Testis (tissue), 3 donors: ENCODE results near the gene KRT6C. TPM values are rescaled to one million over a fixed set of nuclear protein-coding genes. Genes with fewer than 3 reads are reported as not detected.

ENCODE experiments used
- DNase-seq: peaks from one replicate; pipeline ENCODE4 v3.0.0-alpha.2; 2019
- H3K27ac ChIP-seq, 2 donors: fragments of 200-600 bp; sonication (generic); one replicate each; pipeline ENCODE4 v1.5.1; 2019
- H3K27me3 ChIP-seq: fragments of 200-600 bp; sonication (generic); one replicate; pipeline ENCODE4 v1.5.1; 2019
- H3K36me3 ChIP-seq: fragments of 200-600 bp; sonication (generic); one replicate; pipeline ENCODE4 v1.5.1; 2017; ENCODE audit warnings: low read depth; ENCODE audit errors: missing control alignments
- H3K4me1 ChIP-seq: fragments of 200-600 bp; sonication (generic); one replicate; pipeline ENCODE4 v1.5.1; 2019
- H3K4me3 ChIP-seq, 2 donors: fragments of 200-600 bp; sonication (generic); one replicate each; pipeline ENCODE4 v1.5.1; 2017 to 2019
- H3K9me3 ChIP-seq: fragments of 200-600 bp; sonication (generic); one replicate; pipeline ENCODE4 v1.5.1; 2017
- CTCF ChIP-seq, 3 experiments: fragments of 450-650 bp in 2 of 3; fragments of 200-600 bp in 1 of 3; sonication (generic) in 1 of 3; IDR thresholded peaks; one replicate each; pipeline ENCODE4 v1.5.1; 2016 to 2019; ENCODE audit warnings: antibody characterized with exemption in 3 of 3, mild to moderate bottlenecking in 2 of 3, moderate library complexity in 1 of 3
- POLR2A ChIP-seq: fragments of 450-650 bp; IDR thresholded peaks from one replicate; pipeline ENCODE4 v1.6.1; 2017; ENCODE audit warnings: antibody characterized with exemption, mild to moderate bottlenecking, moderate library complexity
- WGBS, 2 donors: methylation state at CpG; one replicate each; pipeline ENCODE4 v1.1.5; 2018; 5-methylcytosine and 5-hydroxymethylcytosine counted together
- intact Hi-C: fragments of 100-400 bp; cut with DNase I; formaldehyde crosslinking; loops from one replicate; pipeline ENCODE4 v1.15.1; 2023; ENCODE audit warnings: low total_unique reads
- polyA plus RNA-seq: library from polyadenylated mRNA; stranded (reverse); fragments of 350-450 nt; fragmentation: Illumina TruSeq; extraction: RNeasy Lipid Tissue Mini Kit (QIAGEN cat#74804); gene quantifications from one replicate; pipeline ENCODE4 v1.2.3, GENCODE V29; 2014; ENCODE audit warnings: low read depth, low replicate concordance; ENCODE audit not compliant: insufficient read depth
- total RNA-seq, 2 donors: library from RNA; depleted of rRNA; stranded (reverse); fragments of >200 nt; gene quantifications; one replicate each; pipeline ENCODE4 v1.2.3, GENCODE V29; 2016

The KRT6C gene
- total and polyA plus RNA-seq, 3 donors from 2014 or later: 0.16 TPM; not detected in 2

GRCh38 chr12:52438305-52439301 lies 35.0 kb downstream of the KRT6C start:
- no peak overlapping the region for H3K27ac ChIP-seq
- DNase-seq: no peak
- TF ChIP-seq POLR2A (no peak), CTCF (IDR thresholded peaks at IDR 0.05) (no peak)
- intact Hi-C loops: no loop called here
- H3K4me1 ChIP-seq: no peaks in the 10 kb centered on the region
- no peak overlapping the region for H3K4me3 ChIP-seq
- H3K27me3 ChIP-seq: no peaks in the 10 kb centered on the region
- no peaks in the 10 kb centered on the region for H3K36me3 ChIP-seq
- no peaks in the 10 kb centered on the region for H3K9me3 ChIP-seq
- 88 to 92% methylated on average over 7 to 8 of the region's 8 CpGs for WGBS, 2 donors

GRCh38 chr12:52437508-52437907 lies 36.1 kb downstream of the KRT6C start:
- Histone ChIP-seq H3K36me3 (no peaks in the 10 kb centered on the region), H3K27ac (no peak overlapping the region), H3K4me3 (no peak overlapping the region), H3K4me1 (no peaks in the 10 kb centered on the region), H3K27me3 (no peaks in the 10 kb centered on the region), H3K9me3 (no peaks in the 10 kb centered on the region)
- no peak for DNase-seq
- TF ChIP-seq POLR2A (no peak), CTCF (IDR thresholded peaks at IDR 0.05) (no peak)
- intact Hi-C loops: no loop called here
- WGBS, 2 donors: 83 to 84% methylated on average over 8 to 9 of the region's 9 CpGs

GRCh38 chr12:52436828-52437474 lies 36.7 kb downstream of the KRT6C start:
- Histone ChIP-seq H3K27me3 (no peaks in the 10 kb centered on the region), H3K9me3 (no peaks in the 10 kb centered on the region), H3K27ac (no peak overlapping the region), H3K36me3 (no peaks in the 10 kb centered on the region), H3K4me3 (no peak overlapping the region), H3K4me1 (no peaks in the 10 kb centered on the region)
- 87 to 89% methylated on average over 9 of the region's 9 CpGs for WGBS, 2 donors
- no peak for DNase-seq
- TF ChIP-seq POLR2A: no peak
- no peak for TF ChIP-seq CTCF (IDR thresholded peaks at IDR 0.05)
- intact Hi-C loops: no loop called here

GRCh38 chr12:52436000-52436827 lies 37.4 kb downstream of the KRT6C start:
- no peak overlapping the region for H3K27ac ChIP-seq
- WGBS, 2 donors: 69 to 70% methylated on average over 9 of the region's 9 CpGs
- no peaks in the 10 kb centered on the region for H3K27me3 ChIP-seq
- TF ChIP-seq CTCF (IDR thresholded peaks at IDR 0.05) (no peak), POLR2A (no peak)
- no peaks in the 10 kb centered on the region for H3K9me3 ChIP-seq
- DNase-seq: no peak
- no peaks in the 10 kb centered on the region for H3K4me1 ChIP-seq
- intact Hi-C loops: no loop called here
- no peaks in the 10 kb centered on the region for H3K36me3 ChIP-seq
- no peak overlapping the region for H3K4me3 ChIP-seq
